T-cell (primary cell): Measurements from ENCODE around the gene MRPL47. TPM values are rescaled to one million over a fixed set of nuclear protein-coding genes. Genes with fewer than 3 reads are reported as not detected.

Source experiments
- ATAC-seq, 4 experiments: fragments of 200-7000 bp in 3 of 4; fragments of 150-1000 bp in 1 of 4; cut with Tn5 transposase; replicated peaks in 1 of 4; 1 replicate in 3 of 4; 2 replicates in 1 of 4; pipeline ENCODE4 v1.10.0; 2021; ENCODE audit warnings: moderate library complexity in 3 of 4, mild to moderate bottlenecking in 2 of 4, moderate number of reproducible peaks in 1 of 4
- CTCF ChIA-PET, 2 donors: fragments of 300-600 bp; sonication (Branson Sonifier 250); formaldehyde crosslinking; loops; one replicate each; lab custom pipeline; 2022; ENCODE audit warnings: antibody characterized with exemption in 2 of 2; lab: Charles Lee
- POLR2A ChIA-PET, 2 donors: fragments of 300-600 bp; sonication (Branson Sonifier 250); formaldehyde crosslinking; loops; one replicate each; lab custom pipeline; 2022; ENCODE audit warnings: antibody characterized with exemption in 2 of 2; lab: Charles Lee
- DNase-seq, 35 experiments: peaks; one replicate each; pipeline versions ENCODE4 v3.0.0 to v3.0.0-alpha.2; 2013 to 2023
- H3K27ac ChIP-seq: one replicate; pipeline ENCODE4 v1.5.1; 2013; ENCODE audit warnings: low read length
- H3K27me3 ChIP-seq, 2 experiments: replicated peaks in 1 of 2; 1 replicate in 1 of 2; 2 replicates in 1 of 2; pipeline versions ENCODE4 v1.6.1 to v1.7.0; 2013; ENCODE audit warnings: low read length in 1 of 2, mixed read lengths in 1 of 2; ENCODE audit not compliant: control insufficient read depth in 2 of 2, insufficient read depth in 2 of 2; ENCODE audit errors: extremely low read depth in 1 of 2
- H3K36me3 ChIP-seq, 2 donors: 1 replicate in 1 of 2; 2 replicates in 1 of 2; pipeline versions ENCODE4 v1.6.1 to v1.7.0; 2013; ENCODE audit warnings: low read length in 1 of 2; ENCODE audit not compliant: control insufficient read depth in 2 of 2, insufficient read depth in 1 of 2; ENCODE audit errors: extremely low read depth in 1 of 2
- H3K4me1 ChIP-seq, 2 experiments: 1 replicate in 1 of 2; 2 replicates in 1 of 2; pipeline versions ENCODE4 v1.6.1 to v1.7.0; 2013; ENCODE audit warnings: low read length in 2 of 2, mixed read lengths in 1 of 2; ENCODE audit not compliant: insufficient read depth in 2 of 2, control insufficient read depth in 1 of 2; ENCODE audit errors: extremely low read depth in 1 of 2
- H3K4me3 ChIP-seq, 2 donors: 1 replicate in 1 of 2; 2 replicates in 1 of 2; pipeline versions ENCODE4 v1.5.1 to v1.7.0; 2013; ENCODE audit warnings: mild to moderate bottlenecking in 2 of 2, low read length in 1 of 2, moderate library complexity in 1 of 2; ENCODE audit not compliant: control insufficient read depth in 1 of 2; ENCODE audit errors: extremely low read depth in 1 of 2
- H3K9me3 ChIP-seq: 2 replicates; pipeline ENCODE4 v1.7.0; 2013
- H3K27ac Mint-ChIP-seq, 2 donors: one replicate each; pipeline ENCODE4 v1.8.0; 2020 to 2021; ENCODE audit warnings: mild to moderate bottlenecking in 2 of 2, mixed read lengths in 2 of 2
- H3K27me3 Mint-ChIP-seq, 2 donors: one replicate each; pipeline ENCODE4 v1.8.0; 2021 to 2022; ENCODE audit warnings: mixed read lengths in 2 of 2
- H3K36me3 Mint-ChIP-seq: one replicate; pipeline ENCODE4 v1.8.0; 2021; ENCODE audit warnings: mixed read lengths
- H3K4me1 Mint-ChIP-seq, 3 donors: one replicate each; pipeline ENCODE4 v1.8.0; 2020 to 2022; ENCODE audit warnings: mixed read lengths in 3 of 3, mild to moderate bottlenecking in 1 of 3
- H3K4me3 Mint-ChIP-seq, 3 donors: one replicate each; pipeline ENCODE4 v1.8.0; 2020 to 2022; ENCODE audit warnings: mild to moderate bottlenecking in 3 of 3, mixed read lengths in 3 of 3, moderate library complexity in 3 of 3
- H3K9me3 Mint-ChIP-seq, 3 donors: one replicate each; pipeline ENCODE4 v1.8.0; 2020 to 2022; ENCODE audit warnings: mixed read lengths in 3 of 3
- WGBS: methylation state at CpG from one replicate; pipeline ENCODE4 v1.1.5; 2013; ENCODE audit warnings: missing lambda C conversion rate; ENCODE audit not compliant: insufficient coverage; 5-methylcytosine and 5-hydroxymethylcytosine counted together
- total RNA-seq, 35 experiments: library from RNA in 6 of 35; stranded (reverse) in 6 of 35; fragments of 120-200 nt in 1 of 35; gene quantifications; one replicate each; pipeline versions ENCODE4 v1.2.1 to v1.2.4 and lab custom pipeline; 2013 to 2026

Gene MRPL47
- total RNA-seq, 5 donors from 2014 or later (not counting 1 experiment from before 2014, with no cell fraction given) = 16.2 to 22.7 (median 19.7) TPM

- CTCF ChIA-PET = interaction anchor here in 1 of 2 donors (0.7 to 1.3 kb wide), 2 partner anchors 13 to 33 kb away, joined by 3 read pairs; no protein-coding TSS in a partner anchor
- Mint-ChIP-seq H3K27me3 (peaks cover 0 to 1% of the 10 kb centered on the region in 2 donors), H3K9me3 (no peaks in the 10 kb centered on the region), H3K4me3 (peak overlapping the region in 1 of 3 donors; percentile 13), H3K36me3 (peaks cover 9% of the 10 kb centered on the region), H3K27ac (peak overlapping the region; percentile 25 to 59), H3K4me1 (peaks cover 26 to 40% (median 39%) of the 10 kb centered on the region in 3 donors)
- WGBS = 43% methylated on average over 2 of the region's 3 CpGs
- H3K36me3 ChIP-seq = peaks cover 0 to 8% of the 10 kb centered on the region in 2 donors
- H3K9me3 ChIP-seq = no peaks in the 10 kb centered on the region
- H3K4me1 ChIP-seq = peaks cover 11 to 26% of the 10 kb centered on the region in 2 experiments
- no peak overlapping the region for H3K27ac ChIP-seq
- H3K4me3 ChIP-seq = no peak overlapping the region
- DNase-seq = no peak
- POLR2A ChIA-PET = no interaction called here
- ATAC-seq = no peak
- H3K27me3 ChIP-seq = no peaks in the 10 kb centered on the region
Measured at GRCh38 chr3:179565496-179565895, 38.9 kb downstream of the MRPL47 start.

GRCh38 chr3:179563271-179563783 lies 41.1 kb downstream of the MRPL47 start:
- Mint-ChIP-seq H3K27ac (peak overlapping the region; percentile 80 to 87), H3K36me3 (no peaks in the 10 kb centered on the region), H3K4me1 (peaks cover 26 to 36% (median 35%) of the 10 kb centered on the region in 3 donors), H3K27me3 (peaks cover 0 to 5% of the 10 kb centered on the region in 2 donors), H3K9me3 (no peaks in the 10 kb centered on the region), H3K4me3 (peak overlapping the region; percentile 94 to 98 (median 98))
- H3K4me1 ChIP-seq = peaks cover 11 to 26% of the 10 kb centered on the region in 2 experiments
- H3K27ac ChIP-seq = peak overlapping the region; percentile 53
- 0% methylated on average over 39 of the region's 40 CpGs for WGBS
- peak overlapping the region; percentile 86 to 94 for H3K4me3 ChIP-seq
- ATAC-seq (peak; percentile 40 to 52 (median 46)), DNase-seq (peak; percentile 27 to 77 (median 59))
- POLR2A ChIA-PET = interaction anchor here in 1 of 2 donors (0.5 to 1.5 kb wide), 2 partner anchors 41 to 1402 kb away, joined by 3 to 9 read pairs; partner anchors contain the start of genes MRPL47 and NDUFB5
- CTCF ChIA-PET = interaction anchor here in 1 of 2 donors (0.5 to 2.6 kb wide), 7 partner anchors 15 to 548 kb away, joined by 3 to 9 read pairs (median 5); partner anchors contain the start of genes MRPL47, NDUFB5 and USP13
- no peaks in the 10 kb centered on the region for H3K9me3 ChIP-seq
- no peaks in the 10 kb centered on the region for H3K27me3 ChIP-seq
- no peaks in the 10 kb centered on the region for H3K36me3 ChIP-seq

- no peaks in the 10 kb centered on the region for H3K27me3 ChIP-seq
- H3K27me3 Mint-ChIP-seq = peaks cover 0 to 5% of the 10 kb centered on the region in 2 donors
- H3K4me1 Mint-ChIP-seq = peaks cover 26 to 36% (median 34%) of the 10 kb centered on the region in 3 donors
- peak within 1 kb of the TSS; percentile 58 for H3K27ac ChIP-seq
- CTCF ChIA-PET = interaction anchor here (0.5 to 2.6 kb wide), 14 partner anchors 8 to 553 kb away, joined by 3 to 9 read pairs (median 4); partner anchors contain the start of genes MRPL47 (in 1 of the 2), NDUFB5 (in 1 of the 2) and USP13 (in 1 of the 2)
- H3K27ac Mint-ChIP-seq = peak within 1 kb of the TSS; percentile 95 to 98
- H3K9me3 Mint-ChIP-seq = no peaks in the 10 kb centered on the region
- no peaks in the 10 kb centered on the region for H3K36me3 ChIP-seq
- POLR2A ChIA-PET = interaction anchor here (0.5 to 1.5 kb wide), 5 partner anchors 39 to 1402 kb away, joined by 3 to 9 read pairs (median 3); partner anchors contain the start of genes MRPL47 (in 1 of the 2) and NDUFB5 (in 1 of the 2)
- peak within 1 kb of the TSS; percentile 86 to 94 for H3K4me3 ChIP-seq
- WGBS = under 1% methylated on average over 44 of the region's 55 CpGs
- H3K36me3 Mint-ChIP-seq = no peaks in the 10 kb centered on the region
- DNase-seq = peak; percentile 93 to 99 (median 98)
- H3K4me3 Mint-ChIP-seq = peak within 1 kb of the TSS; percentile 94 to 98 (median 98)
- peak; percentile 93 to 95 (median 94) for ATAC-seq
- H3K9me3 ChIP-seq = no peaks in the 10 kb centered on the region
- H3K4me1 ChIP-seq = peaks cover 11 to 26% of the 10 kb centered on the region in 2 experiments
Measured at GRCh38 chr3:179562591-179563270, 41.7 kb downstream of the MRPL47 start, which contains the start of gene ACTL6A. Gene ACTL6A (plus strand): TSS chr3:179562926. CDS start chr3:179563093, 167 bp downstream.

- ChIA-PET POLR2A (interaction anchor here (0.6 kb wide), 2 partner anchors 44 to 81 kb away, joined by 4 to 6 read pairs; no protein-coding TSS in a partner anchor), CTCF (interaction anchor here in 1 of 2 donors (0.6 to 0.9 kb wide), 4 partner anchors 24 to 1136 kb away, joined by 3 to 7 read pairs (median 4); no protein-coding TSS in a partner anchor)
- WGBS = 100% methylated on average over 1 of the region's 1 CpG
Measured at GRCh38 chr3:179560791-179561190, 43.6 kb downstream of the MRPL47 start.

GRCh38 chr3:179558742-179559364 lies 45.6 kb downstream of the MRPL47 start:
- ATAC-seq = no peak
- H3K27me3 Mint-ChIP-seq = peaks cover 0 to 5% of the 10 kb centered on the region in 2 donors
- no peak overlapping the region for H3K27ac ChIP-seq
- H3K9me3 Mint-ChIP-seq = no peaks in the 10 kb centered on the region
- no peaks in the 10 kb centered on the region for H3K36me3 Mint-ChIP-seq
- WGBS = 17% methylated on average over 1 of the region's 3 CpGs
- H3K9me3 ChIP-seq = no peaks in the 10 kb centered on the region
- peaks cover 4 to 7% of the 10 kb centered on the region in 2 experiments for H3K4me1 ChIP-seq
- H3K4me1 Mint-ChIP-seq = peaks cover 5 to 13% (median 8%) of the 10 kb centered on the region in 3 donors
- no peaks in the 10 kb centered on the region for H3K27me3 ChIP-seq
- H3K27ac Mint-ChIP-seq = no peak overlapping the region
- ChIA-PET CTCF (interaction anchor here (0.7 to 1.7 kb wide), 2 partner anchors 419 to 543 kb away, joined by 3 to 8 read pairs; no protein-coding TSS in a partner anchor), POLR2A (no interaction called here)
- peak in 24 of 35 experiments; percentile 4 to 58 (median 24) for DNase-seq
- no peak overlapping the region for H3K4me3 ChIP-seq
- no peak overlapping the region for H3K4me3 Mint-ChIP-seq
- no peaks in the 10 kb centered on the region for H3K36me3 ChIP-seq

More at GRCh38 chr3:179560791-179561190, 43.6 kb downstream of the MRPL47 start:
- Histone ChIP-seq H3K27me3 (no peaks in the 10 kb centered on the region), H3K4me3 (no peak overlapping the region), H3K27ac (no peak overlapping the region), H3K4me1 (peaks cover 11 to 19% of the 10 kb centered on the region in 2 experiments), H3K36me3 (no peaks in the 10 kb centered on the region), H3K9me3 (no peaks in the 10 kb centered on the region)
- ATAC-seq = no peak
- H3K4me3 Mint-ChIP-seq = no peak overlapping the region
- no peaks in the 10 kb centered on the region for H3K9me3 Mint-ChIP-seq
- no peak overlapping the region for H3K27ac Mint-ChIP-seq
- DNase-seq = no peak
- H3K4me1 Mint-ChIP-seq = peaks cover 16 to 31% (median 26%) of the 10 kb centered on the region in 3 donors
- peaks cover 0 to 5% of the 10 kb centered on the region in 2 donors for H3K27me3 Mint-ChIP-seq
- no peaks in the 10 kb centered on the region for H3K36me3 Mint-ChIP-seq
